HepG2 (cell line): ENCODE measurements around the gene KIAA0232. TPM values are rescaled to one million over a fixed set of nuclear protein-coding genes. Genes with fewer than 3 reads are reported as not detected.

Experiments used
- ATAC-seq: fragments of 200-7000 bp; cut with Tn5 transposase; 3 replicates; pipeline ENCODE4 v1.9.1; 2020; ENCODE audit warnings: mild to moderate bottlenecking, moderate library complexity
- BruUV-seq: library from RNA; stranded (reverse); fragments of 400-500 nt; replicated peaks from 2 replicates; lab custom pipeline; 2021; lab: Mats Ljungman, UMichigan
- CTCF ChIA-PET: fragments of 300-600 bp; formaldehyde crosslinking; extraction: SDS; loops from one replicate; lab custom pipeline; 2021; ENCODE audit warnings: low total read pairs, inconsistent platforms, low intra/inter-chr PET ratio; lab: Yijun Ruan, JAX
- POLR2A ChIA-PET: fragments of 350-600 bp; sonication (Branson Sonifier 250); formaldehyde crosslinking; loops from one replicate; lab custom pipeline; 2020; ENCODE audit warnings: antibody characterized with exemption, inconsistent platforms; lab: Yijun Ruan, JAX
- DNase-seq: peaks from one replicate; pipeline ENCODE4 v3.0.0-alpha.2; 2015; ENCODE audit warnings: low spot score
- FAIRE-seq: peaks from 3 replicates; lab custom pipeline; 2011; peaks lifted over from hg19 to GRCh38; lab: Jason Lieb, UNC
- H2AFZ ChIP-seq: one replicate; pipeline ENCODE4 v1.6.1; 2011; ENCODE audit warnings: low read length, inconsistent platforms
- H3K27ac ChIP-seq: fragments of 300-600 bp; 3 replicates; pipeline ENCODE4 v1.8.0; 2011; ENCODE audit warnings: mixed run types, mild to moderate bottlenecking, mixed read lengths, low read length, inconsistent platforms; ENCODE audit not compliant: insufficient read depth; ENCODE audit errors: extremely low read length
- H3K27me3 ChIP-seq, 2 experiments: fragments of 200-600 bp in 1 of 2; 2 replicates in 1 of 2; 3 replicates in 1 of 2; pipeline versions ENCODE4 v1.6.0 to v1.8.0; 2011; ENCODE audit warnings: low read length in 2 of 2, mild to moderate bottlenecking in 2 of 2, moderate library complexity in 2 of 2, inconsistent platforms in 1 of 2; ENCODE audit not compliant: insufficient read depth in 2 of 2, control insufficient read depth in 1 of 2
- H3K36me3 ChIP-seq, 2 experiments: fragments of 200-600 bp in 1 of 2; replicated peaks in 1 of 2; 2 replicates in 1 of 2; 3 replicates in 1 of 2; pipeline versions ENCODE4 v1.5.1 to v1.8.0; 2011; ENCODE audit warnings: low read length in 2 of 2, inconsistent platforms in 1 of 2; ENCODE audit not compliant: insufficient read depth in 2 of 2, control insufficient read depth in 1 of 2
- H3K4me1 ChIP-seq: 2 replicates; pipeline ENCODE4 v1.5.1; 2012; ENCODE audit warnings: low read length, inconsistent platforms; ENCODE audit not compliant: insufficient read depth
- H3K4me2 ChIP-seq: 2 replicates; pipeline ENCODE4 v1.6.0; 2011; ENCODE audit warnings: low read depth, low read length, inconsistent platforms
- H3K4me3 ChIP-seq, 3 experiments: fragments of 200-600 bp in 1 of 3; sonication (generic), shearing (Covaris generic) in 1 of 3; replicated peaks in 1 of 3; 2 replicates each; pipeline ENCODE4 v1.5.1; 2011 to 2016; ENCODE audit warnings: low read length in 3 of 3, inconsistent platforms in 2 of 3, low read depth in 2 of 3, mild to moderate bottlenecking in 2 of 3, control low read depth in 1 of 3, mixed read lengths in 1 of 3; ENCODE audit not compliant: insufficient read depth in 1 of 3
- H3K79me2 ChIP-seq: one replicate; pipeline ENCODE4 v1.6.1; 2011; ENCODE audit warnings: low read length, inconsistent platforms; ENCODE audit not compliant: insufficient read depth
- H3K9ac ChIP-seq: 2 replicates; pipeline ENCODE4 v1.6.0; 2011; ENCODE audit warnings: mild to moderate bottlenecking, low read depth, low read length, inconsistent platforms; ENCODE audit not compliant: insufficient read depth
- H3K9me3 ChIP-seq: 2 replicates; pipeline ENCODE4 v1.5.1; 2012; ENCODE audit warnings: mild to moderate bottlenecking, low read length
- H4K20me1 ChIP-seq: 2 replicates; pipeline ENCODE4 v1.6.0; 2011; ENCODE audit warnings: inconsistent platforms, mild to moderate bottlenecking, low read length, moderate library complexity; ENCODE audit not compliant: insufficient read depth
- KLF15 ChIP-seq: sonication (generic); formaldehyde crosslinking; IDR thresholded peaks from 2 replicates; pipeline ENCODE4 v1.8.1; 2023; ENCODE audit warnings: borderline replicate concordance, mild to moderate bottlenecking, inconsistent platforms, missing genetic modification reagents, mixed read lengths
- SRSF9 ChIP-seq: fragments of 200-400 bp; formaldehyde crosslinking; IDR thresholded peaks from 2 replicates; pipeline ENCODE4 v1.6.1; 2018; ENCODE audit warnings: borderline replicate concordance, mild to moderate bottlenecking, low read depth, low read length; ENCODE audit not compliant: insufficient read depth, poor library complexity, severe bottlenecking
- ZFX ChIP-seq: sonication (generic); formaldehyde crosslinking; IDR thresholded peaks from 2 replicates; pipeline ENCODE4 v1.4.0; 2020; ENCODE audit warnings: mild to moderate bottlenecking, low read depth, missing genetic modification reagents, moderate library complexity
- ZFY ChIP-seq: sonication (generic); formaldehyde crosslinking; IDR thresholded peaks from 2 replicates; pipeline ENCODE4 v1.4.0; 2020; ENCODE audit warnings: missing genetic modification reagents
- ZNF205 ChIP-seq: IDR thresholded peaks from 2 replicates; pipeline ENCODE4 v1.6.1; 2018; ENCODE audit warnings: missing biosample characterization, missing genetic modification reagents
- ZNF335 ChIP-seq: sonication (generic); formaldehyde crosslinking; IDR thresholded peaks from 2 replicates; pipeline ENCODE4 v1.4.0; 2020; ENCODE audit warnings: missing genetic modification reagents
- ZNF383 ChIP-seq: sonication (generic); formaldehyde crosslinking; IDR thresholded peaks from 2 replicates; pipeline ENCODE4 v1.4.0; 2020; ENCODE audit warnings: missing genetic modification reagents, mild to moderate bottlenecking, borderline replicate concordance
- WGBS: methylation state at CpG from one replicate; pipeline ENCODE4 v1.1.6; 2017; ENCODE audit warnings: low lambda C conversion rate; 5-methylcytosine and 5-hydroxymethylcytosine counted together
- in situ Hi-C: cut with HindIII; loops from 2 replicates; pipeline ENCODE4 v1.10.0; 2017; ENCODE audit warnings: low pct_unique_long_range_greater_than_20kb; ENCODE audit not compliant: extremely low pct_ligation_motif_present
- intact Hi-C: fragments of 100-400 bp; cut with micrococcal nuclease; formaldehyde crosslinking; loops from one replicate; pipeline ENCODE4 v1.10.0; 2022; ENCODE audit not compliant: unreplicated experiment
- polyA plus RNA-seq, 8 experiments: library from polyadenylated mRNA; depleted of rRNA in 3 of 8; stranded (reverse) in 7 of 8; unstranded in 1 of 8; fragments of >200 nt; fragmentation: Illumina TruSeq in 4 of 8; extraction: Trizol in 4 of 8; gene quantifications; 2 replicates each; pipeline versions ENCODE4 v1.2.1 to v1.2.3, GENCODE V29; 2011 to 2016; ENCODE audit warnings: low read depth in 4 of 8, missing spikeins in 1 of 8, mixed read lengths in 1 of 8; ENCODE audit not compliant: insufficient read depth in 1 of 8
- total RNA-seq, 5 experiments: library from RNA; depleted of rRNA; stranded (reverse); fragments of >200 nt; fragmentation: Illumina TruSeq; extraction: Trizol; gene quantifications; 2 replicates each; pipeline ENCODE4 v1.2.3, GENCODE V29; 2016; ENCODE audit warnings: low read depth in 1 of 5
- TF ChIP-seq, protein P1 (sequence below): sonication (generic); formaldehyde crosslinking; IDR thresholded peaks from 2 replicates; pipeline ENCODE4 v1.8.0; 2022; ENCODE audit warnings: mild to moderate bottlenecking, missing genetic modification reagents, moderate library complexity
- TF ChIP-seq, protein P2 (sequence below): sonication (generic); formaldehyde crosslinking; conservative IDR thresholded peaks from 2 replicates; pipeline ENCODE4 v1.4.0; 2020; ENCODE audit warnings: missing genetic modification reagents
- TF ChIP-seq, protein P3 (sequence below): sonication (generic); formaldehyde crosslinking; IDR thresholded peaks from 2 replicates; pipeline ENCODE4 v1.5.1; 2020; ENCODE audit warnings: mild to moderate bottlenecking, missing genetic modification reagents, moderate library complexity
- TF ChIP-seq, protein P4 (sequence below): sonication (generic); formaldehyde crosslinking; IDR thresholded peaks from 2 replicates; pipeline ENCODE4 v1.4.0; 2020; ENCODE audit warnings: low read depth, missing genetic modification reagents

The KIAA0232 gene
- total and polyA plus RNA-seq, 2 of the 13 experiments (the other 11 are each of a cell fraction or from before 2014, with no cell fraction given) = 7.8 to 17.1 TPM

DNA sequence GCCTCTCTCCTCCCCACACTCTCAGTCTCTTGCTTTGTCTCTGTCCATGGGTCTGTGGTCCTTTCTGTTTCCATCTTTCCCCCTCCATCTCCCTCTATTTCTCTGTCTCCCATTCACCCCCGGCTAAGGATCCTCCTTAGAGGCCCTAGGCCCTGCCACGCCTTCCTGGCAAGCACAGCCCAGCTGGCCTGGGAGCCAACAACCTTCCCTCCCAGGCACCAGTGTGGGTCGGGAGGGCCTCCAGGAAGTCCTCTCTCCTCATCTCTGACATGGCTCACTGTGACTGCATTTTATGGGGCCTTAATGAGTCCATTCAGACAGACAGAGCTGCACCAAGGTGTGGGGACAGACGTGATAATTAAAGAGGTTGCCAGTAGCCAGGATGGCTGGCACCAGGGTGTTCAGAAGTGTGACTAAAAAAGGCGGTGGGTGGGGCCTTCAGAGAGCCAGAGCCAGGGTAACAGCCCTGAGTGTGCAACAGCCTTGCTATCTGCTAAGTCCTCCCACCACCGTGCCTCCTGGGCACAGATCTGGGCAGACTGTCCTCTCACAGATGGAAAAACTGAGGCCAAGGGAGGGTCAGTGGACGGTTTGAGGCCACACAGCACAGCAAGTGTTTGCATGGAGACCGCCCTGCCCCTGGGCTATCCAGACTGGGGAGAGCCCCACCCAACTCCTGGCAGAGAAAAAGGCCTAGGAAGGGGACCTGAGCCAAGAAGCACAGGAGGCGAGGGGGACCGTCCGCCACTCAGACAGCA is 35.1 kb upstream of the KIAA0232 start:
- peak overlapping the region; percentile 65 for H3K9ac ChIP-seq
- intact Hi-C loops = no loop called here
- no peaks in the 10 kb centered on the region for H4K20me1 ChIP-seq
- ATAC-seq = peak; percentile 6; the same call in 2 of the 3 replicates
- peak; percentile 12 for FAIRE-seq
- H3K4me1 ChIP-seq = peaks cover 68% of the 10 kb centered on the region
- DNase-seq = no peak
- H3K4me2 ChIP-seq = peak overlapping the region; percentile 82
- peak overlapping the region; percentile 47 to 77 (median 58); a peak in 5 of 6 replicates for H3K4me3 ChIP-seq
- H3K27ac ChIP-seq = no peak overlapping the region
- H2AFZ ChIP-seq = peak overlapping the region; percentile 61
- in situ Hi-C loops = no loop called here
- CTCF ChIA-PET = no interaction called here
- 40% methylated on average over 8 of the region's 11 CpGs for WGBS
- H3K9me3 ChIP-seq = no peaks in the 10 kb centered on the region
- POLR2A ChIA-PET = interaction anchor here (0.9 to 9.9 kb wide), 4 partner anchors 13 to 31 kb away, joined by 3 to 207 read pairs (median 36); no protein-coding TSS in a partner anchor
- no peaks in the 10 kb centered on the region for H3K36me3 ChIP-seq
- H3K79me2 ChIP-seq = no peaks in the 10 kb centered on the region
- no peaks in the 10 kb centered on the region; a peak in 1 of 5 replicates for H3K27me3 ChIP-seq
- no TSS peak for BruUV-seq
- TF ChIP-seq KLF15 (CRISPR knock-in tag) (no peak), ZNF383 (CRISPR knock-in tag) (no peak), SRSF9 (no peak), ZNF205 (CRISPR knock-in tag) (0 out of 2 replicates have a peak, but pooled peaks have one; percentile 5), ZFX (CRISPR knock-in tag) (peak; percentile 81), ZNF335 (CRISPR knock-in tag) (no peak), ZFY (CRISPR knock-in tag) (peak; percentile 37; the same call in 1 of the 2 replicates)
- TF ChIP-seq, protein P1, sequence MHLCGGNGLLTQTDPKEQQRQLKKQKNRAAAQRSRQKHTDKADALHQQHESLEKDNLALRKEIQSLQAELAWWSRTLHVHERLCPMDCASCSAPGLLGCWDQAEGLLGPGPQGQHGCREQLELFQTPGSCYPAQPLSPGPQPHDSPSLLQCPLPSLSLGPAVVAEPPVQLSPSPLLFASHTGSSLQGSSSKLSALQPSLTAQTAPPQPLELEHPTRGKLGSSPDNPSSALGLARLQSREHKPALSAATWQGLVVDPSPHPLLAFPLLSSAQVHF (CRISPR knock-in tag) = no peak
- TF ChIP-seq, protein P2, sequence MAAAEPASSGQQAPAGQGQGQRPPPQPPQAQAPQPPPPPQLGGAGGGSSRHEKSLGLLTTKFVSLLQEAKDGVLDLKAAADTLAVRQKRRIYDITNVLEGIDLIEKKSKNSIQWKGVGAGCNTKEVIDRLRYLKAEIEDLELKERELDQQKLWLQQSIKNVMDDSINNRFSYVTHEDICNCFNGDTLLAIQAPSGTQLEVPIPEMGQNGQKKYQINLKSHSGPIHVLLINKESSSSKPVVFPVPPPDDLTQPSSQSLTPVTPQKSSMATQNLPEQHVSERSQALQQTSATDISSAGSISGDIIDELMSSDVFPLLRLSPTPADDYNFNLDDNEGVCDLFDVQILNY (CRISPR knock-in tag) = no peak
- TF ChIP-seq, protein P3, sequence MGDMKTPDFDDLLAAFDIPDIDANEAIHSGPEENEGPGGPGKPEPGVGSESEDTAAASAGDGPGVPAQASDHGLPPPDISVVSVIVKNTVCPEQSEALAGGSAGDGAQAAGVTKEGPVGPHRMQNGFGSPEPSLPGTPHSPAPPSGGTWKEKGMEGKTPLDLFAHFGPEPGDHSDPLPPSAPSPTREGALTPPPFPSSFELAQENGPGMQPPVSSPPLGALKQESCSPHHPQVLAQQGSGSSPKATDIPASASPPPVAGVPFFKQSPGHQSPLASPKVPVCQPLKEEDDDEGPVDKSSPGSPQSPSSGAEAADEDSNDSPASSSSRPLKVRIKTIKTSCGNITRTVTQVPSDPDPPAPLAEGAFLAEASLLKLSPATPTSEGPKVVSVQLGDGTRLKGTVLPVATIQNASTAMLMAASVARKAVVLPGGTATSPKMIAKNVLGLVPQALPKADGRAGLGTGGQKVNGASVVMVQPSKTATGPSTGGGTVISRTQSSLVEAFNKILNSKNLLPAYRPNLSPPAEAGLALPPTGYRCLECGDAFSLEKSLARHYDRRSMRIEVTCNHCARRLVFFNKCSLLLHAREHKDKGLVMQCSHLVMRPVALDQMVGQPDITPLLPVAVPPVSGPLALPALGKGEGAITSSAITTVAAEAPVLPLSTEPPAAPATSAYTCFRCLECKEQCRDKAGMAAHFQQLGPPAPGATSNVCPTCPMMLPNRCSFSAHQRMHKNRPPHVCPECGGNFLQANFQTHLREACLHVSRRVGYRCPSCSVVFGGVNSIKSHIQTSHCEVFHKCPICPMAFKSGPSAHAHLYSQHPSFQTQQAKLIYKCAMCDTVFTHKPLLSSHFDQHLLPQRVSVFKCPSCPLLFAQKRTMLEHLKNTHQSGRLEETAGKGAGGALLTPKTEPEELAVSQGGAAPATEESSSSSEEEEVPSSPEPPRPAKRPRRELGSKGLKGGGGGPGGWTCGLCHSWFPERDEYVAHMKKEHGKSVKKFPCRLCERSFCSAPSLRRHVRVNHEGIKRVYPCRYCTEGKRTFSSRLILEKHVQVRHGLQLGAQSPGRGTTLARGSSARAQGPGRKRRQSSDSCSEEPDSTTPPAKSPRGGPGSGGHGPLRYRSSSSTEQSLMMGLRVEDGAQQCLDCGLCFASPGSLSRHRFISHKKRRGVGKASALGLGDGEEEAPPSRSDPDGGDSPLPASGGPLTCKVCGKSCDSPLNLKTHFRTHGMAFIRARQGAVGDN = peak; percentile 57
- TF ChIP-seq, protein P4, sequence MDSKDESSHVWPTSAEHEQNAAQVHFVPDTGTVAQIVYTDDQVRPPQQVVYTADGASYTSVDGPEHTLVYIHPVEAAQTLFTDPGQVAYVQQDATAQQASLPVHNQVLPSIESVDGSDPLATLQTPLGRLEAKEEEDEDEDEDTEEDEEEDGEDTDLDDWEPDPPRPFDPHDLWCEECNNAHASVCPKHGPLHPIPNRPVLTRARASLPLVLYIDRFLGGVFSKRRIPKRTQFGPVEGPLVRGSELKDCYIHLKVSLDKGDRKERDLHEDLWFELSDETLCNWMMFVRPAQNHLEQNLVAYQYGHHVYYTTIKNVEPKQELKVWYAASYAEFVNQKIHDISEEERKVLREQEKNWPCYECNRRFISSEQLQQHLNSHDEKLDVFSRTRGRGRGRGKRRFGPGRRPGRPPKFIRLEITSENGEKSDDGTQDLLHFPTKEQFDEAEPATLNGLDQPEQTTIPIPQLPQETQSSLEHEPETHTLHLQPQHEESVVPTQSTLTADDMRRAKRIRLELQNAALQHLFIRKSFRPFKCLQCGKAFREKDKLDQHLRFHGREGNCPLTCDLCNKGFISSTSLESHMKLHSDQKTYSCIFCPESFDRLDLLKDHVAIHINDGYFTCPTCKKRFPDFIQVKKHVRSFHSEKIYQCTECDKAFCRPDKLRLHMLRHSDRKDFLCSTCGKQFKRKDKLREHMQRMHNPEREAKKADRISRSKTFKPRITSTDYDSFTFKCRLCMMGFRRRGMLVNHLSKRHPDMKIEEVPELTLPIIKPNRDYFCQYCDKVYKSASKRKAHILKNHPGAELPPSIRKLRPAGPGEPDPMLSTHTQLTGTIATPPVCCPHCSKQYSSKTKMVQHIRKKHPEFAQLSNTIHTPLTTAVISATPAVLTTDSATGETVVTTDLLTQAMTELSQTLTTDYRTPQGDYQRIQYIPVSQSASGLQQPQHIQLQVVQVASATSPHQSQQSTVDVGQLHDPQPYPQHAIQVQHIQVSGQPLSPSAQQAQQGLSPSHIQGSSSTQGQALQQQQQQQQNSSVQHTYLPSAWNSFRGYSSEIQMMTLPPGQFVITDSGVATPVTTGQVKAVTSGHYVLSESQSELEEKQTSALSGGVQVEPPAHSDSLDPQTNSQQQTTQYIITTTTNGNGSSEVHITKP = peak; percentile 22; the same call in 1 of the 2 replicates
